AG20443 (cell line): ENCODE measurements around the gene PRKCH.
"Not testable (repeated sequence)": the region's sequence is repeated elsewhere in the genome, so short reads cannot be mapped to it uniquely, and the experiment has no call there.

Experiments used
- DNase-seq: peaks from one replicate; pipeline ENCODE4 v3.0.0; 2012; ENCODE audit warnings: low spot score, mixed read lengths

PRKCH gene

GRCh38 chr14:61516118-61516743 lies 194.9 kb downstream of the PRKCH start:
- no peak for DNase-seq

DNA sequence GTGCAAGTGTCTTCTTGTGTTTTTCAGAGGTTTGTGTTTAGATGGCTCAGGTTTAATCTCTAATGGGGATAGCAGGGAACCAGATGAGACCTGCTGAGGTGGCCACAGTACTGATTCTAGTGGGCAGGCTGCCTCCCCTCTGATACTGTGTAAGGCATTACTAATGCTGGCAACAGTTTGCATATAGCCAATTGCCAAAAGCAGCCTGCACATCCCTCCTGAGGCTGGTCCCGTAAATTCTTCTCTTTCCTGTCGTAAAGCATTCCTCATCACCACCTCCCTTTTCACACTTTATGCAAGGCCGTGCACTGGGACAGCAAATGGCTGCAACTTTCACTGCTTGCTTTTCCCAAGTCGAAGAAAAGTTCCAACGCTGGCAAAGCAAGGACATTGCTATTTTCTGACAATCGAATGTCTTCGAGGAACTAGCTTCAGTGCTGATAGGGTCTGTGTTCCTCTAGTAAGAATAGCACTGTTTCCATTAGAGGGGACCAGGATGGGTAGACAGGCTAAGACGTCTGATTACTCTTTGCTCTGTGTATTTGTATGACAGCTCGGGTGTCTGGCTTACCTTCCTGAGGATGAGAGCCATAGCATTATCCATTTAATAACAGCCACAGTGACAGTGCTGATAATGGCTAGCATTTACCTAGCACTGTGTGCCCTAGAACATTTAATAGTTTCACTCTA lies 195.7 kb downstream of the PRKCH start:
- DNase-seq: peak; percentile 65

DNA sequence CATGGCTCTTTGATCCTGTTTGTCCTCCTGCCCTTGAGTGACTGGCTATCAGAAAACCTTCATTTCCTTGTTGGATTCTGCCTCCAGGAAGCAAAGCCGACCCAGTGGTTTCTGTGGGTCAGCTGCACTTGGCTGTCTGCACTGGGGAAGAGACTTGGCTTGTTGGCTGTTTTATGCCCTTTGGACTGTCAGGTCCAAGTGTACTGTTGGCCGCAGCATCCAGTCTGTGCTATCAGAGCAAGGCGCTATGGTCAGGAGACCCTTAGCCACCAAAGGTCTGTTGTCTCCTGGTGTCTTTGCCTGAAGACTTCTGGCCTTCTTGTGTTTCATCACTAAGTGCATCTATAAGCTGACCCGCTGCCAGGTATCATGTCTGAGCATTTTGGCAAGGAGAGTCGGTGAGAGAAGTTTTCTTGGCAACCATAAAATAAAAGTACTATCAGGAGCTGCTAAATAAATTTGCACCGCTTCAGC lies 196.6 kb downstream of the PRKCH start:
- DNase-seq: no peak

- no peak for DNase-seq
These were observed 197.0 kb downstream of the PRKCH start for GRCh38 chr14:61518403-61518802.

DNA sequence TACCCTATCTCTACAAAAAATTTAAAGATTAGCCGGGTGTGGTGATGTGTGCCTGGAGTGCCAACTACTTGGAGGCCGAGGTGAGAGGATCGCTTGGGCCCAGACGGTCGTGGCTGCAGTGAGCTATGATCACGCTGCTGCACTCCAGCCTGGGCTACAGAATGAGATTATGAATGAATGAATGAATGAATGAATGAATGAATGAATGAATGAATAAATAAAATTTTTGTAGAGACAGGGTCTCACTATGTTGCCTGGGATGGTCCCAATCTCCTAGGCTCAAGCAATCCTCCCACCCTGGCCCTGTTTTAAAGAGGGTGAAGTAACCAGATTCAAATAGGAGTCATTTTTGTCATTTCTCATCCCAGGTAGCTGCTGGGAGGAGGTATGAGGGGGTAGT lies 197.7 kb downstream of the PRKCH start:
- no peak for DNase-seq

DNA sequence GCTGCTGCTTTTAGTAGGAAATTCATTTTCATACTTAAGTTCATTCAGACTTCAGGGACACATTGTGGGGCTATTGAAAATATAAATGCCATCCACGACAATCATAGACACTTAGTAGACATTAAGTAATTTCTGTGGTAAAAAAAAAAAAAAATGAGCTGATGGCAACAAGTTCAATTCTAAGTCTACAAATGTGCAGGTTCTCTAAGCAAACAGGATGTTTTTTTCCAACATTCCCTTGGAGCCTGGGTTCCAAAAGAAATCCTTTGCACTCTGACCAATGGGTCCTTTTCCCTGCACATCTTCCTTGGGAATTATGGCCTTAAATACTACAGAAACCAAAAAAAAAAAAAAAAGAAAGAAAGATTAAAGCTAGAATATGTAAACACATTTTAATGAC lies 198.4 kb downstream of the PRKCH start:
- no peak for DNase-seq

- DNase-seq: no peak
These were observed 199.2 kb downstream of the PRKCH start for GRCh38 chr14:61520576-61520975.

GRCh38 chr14:61521773-61522172 lies 200.4 kb downstream of the PRKCH start:
- no peak for DNase-seq

- DNase-seq: no peak
These were observed 202.4 kb downstream of the PRKCH start for GRCh38 chr14:61523751-61524150.

- peak; percentile 24 for DNase-seq
These were observed 202.9 kb downstream of the PRKCH start for GRCh38 chr14:61524211-61524806.

DNA sequence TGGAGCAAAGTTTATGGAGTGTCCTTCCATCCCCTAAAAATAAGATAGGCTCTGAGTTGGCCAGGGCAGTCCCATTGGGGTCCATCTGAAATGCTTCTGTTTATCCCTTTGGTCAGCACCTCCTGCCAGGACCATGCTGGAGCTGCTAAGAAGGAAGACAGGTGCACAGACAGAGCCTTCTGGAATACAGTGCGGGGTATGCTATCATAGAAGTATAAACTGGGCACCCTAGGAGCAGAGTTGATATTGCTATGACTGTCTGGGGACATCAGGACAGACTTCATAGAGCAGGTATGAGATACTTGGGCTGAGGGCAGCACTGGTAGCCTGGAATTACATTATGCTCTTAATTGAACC lies 203.5 kb downstream of the PRKCH start:
- DNase-seq: no peak

- no peak for DNase-seq
These were observed 204.1 kb downstream of the PRKCH start for GRCh38 chr14:61525293-61526011.

GRCh38 chr14:61526405-61527312 lies 205.3 kb downstream of the PRKCH start:
- no peak for DNase-seq

DNA sequence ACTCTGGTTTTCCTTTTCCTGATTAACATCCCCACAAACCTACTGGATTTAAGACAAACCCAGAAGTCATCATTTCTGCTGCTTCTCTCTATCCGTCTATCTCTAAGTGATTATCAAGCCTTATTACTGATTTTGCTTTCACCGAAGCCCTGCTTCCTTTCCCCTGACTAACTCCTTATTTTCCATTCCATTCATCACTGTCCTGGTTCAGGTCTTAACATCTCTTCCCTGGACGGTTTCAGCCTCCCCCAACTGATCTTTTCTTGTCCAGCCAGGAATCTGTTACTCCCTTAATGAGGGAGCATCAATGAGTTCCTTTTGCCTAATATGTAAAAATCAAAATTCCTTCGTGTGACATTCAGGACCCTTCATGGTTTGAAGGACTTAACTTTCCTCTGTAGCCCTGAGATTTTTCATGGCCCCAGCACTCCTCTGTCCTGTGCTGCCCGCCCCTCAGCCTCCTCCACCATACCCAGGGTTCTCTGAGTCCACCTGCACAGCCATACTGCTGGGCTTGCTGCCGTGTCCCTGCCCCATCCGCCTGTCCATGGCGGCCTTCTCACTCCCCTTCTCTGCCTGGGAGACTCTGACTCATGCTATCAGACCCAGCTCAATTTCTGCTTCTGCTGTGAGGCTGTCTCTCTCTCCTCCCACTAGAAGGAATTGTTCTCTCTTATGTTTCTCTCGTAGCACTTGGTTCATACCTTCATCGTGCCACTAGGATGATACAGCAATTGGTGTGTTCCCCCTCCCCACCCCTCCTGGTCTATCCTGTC lies 206.1 kb downstream of the PRKCH start:
- DNase-seq: peak; percentile 22

DNA sequence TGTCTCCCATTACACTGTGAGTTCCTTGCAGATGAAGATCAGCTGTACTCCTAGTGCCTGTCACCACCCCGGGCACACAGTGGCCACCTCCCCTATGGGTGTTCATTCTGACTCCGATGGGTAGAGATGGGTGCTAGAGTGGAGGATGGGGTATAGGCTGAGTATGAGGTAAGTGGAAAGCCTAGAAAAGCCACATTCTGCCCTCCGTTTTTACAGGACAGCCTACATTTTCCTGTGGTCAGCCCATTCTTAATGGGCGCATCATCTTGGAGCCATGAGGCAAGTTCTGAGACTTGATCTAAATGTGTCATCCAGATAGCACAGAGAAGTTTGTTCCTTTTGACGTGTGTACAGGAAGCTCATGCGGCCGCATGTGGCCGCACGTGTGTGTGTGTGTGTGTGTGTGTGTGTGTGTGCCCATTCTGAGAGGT lies 207.2 kb downstream of the PRKCH start:
- DNase-seq: peak; percentile 61

- not testable (repeated sequence) for DNase-seq
These were observed 208.0 kb downstream of the PRKCH start for GRCh38 chr14:61529360-61529759.

DNA sequence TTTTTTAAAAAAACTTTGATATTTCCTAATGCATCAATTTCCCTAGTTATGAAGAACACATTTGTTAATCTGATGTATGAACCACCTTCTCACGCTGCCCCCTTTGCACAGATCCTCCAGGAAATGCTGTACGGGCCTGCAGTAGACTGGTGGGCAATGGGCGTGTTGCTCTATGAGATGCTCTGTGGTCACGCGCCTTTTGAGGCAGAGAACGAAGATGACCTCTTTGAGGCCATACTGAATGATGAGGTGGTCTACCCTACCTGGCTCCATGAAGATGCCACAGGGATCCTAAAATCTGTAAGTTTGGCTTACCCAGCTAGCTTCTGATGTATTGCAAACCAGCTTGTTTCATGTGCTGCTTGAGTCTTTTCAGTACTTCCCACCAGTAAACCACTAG lies 208.9 kb downstream of the PRKCH start:
- no peak for DNase-seq

DNA sequence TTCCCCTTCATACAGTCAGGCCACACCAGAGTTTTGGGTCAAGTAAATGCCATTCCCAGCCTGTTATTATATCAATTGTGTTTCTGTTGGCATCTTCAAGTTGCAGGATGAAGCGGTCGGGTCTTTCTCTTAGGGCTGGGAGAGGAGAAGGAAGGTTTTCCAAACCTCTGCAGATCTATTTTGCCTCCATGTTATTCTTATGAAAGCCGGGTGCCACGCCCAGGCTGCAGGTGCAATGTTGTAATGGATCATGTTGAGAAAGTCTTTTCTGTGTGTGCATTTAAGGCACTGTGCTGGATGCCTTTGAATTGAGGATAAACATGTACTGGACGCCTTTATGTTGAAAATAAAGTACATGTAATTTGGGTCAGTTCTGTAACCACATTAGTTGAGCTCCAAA lies 209.5 kb downstream of the PRKCH start:
- no peak for DNase-seq

- no peak for DNase-seq
These were observed 210.2 kb downstream of the PRKCH start for GRCh38 chr14:61531465-61532122.

- no peak for DNase-seq
These were observed 210.7 kb downstream of the PRKCH start for GRCh38 chr14:61532123-61532505.
